Spleen (tissue), 11 donors: Measurements from ENCODE around the gene NAGLU. TPM values are rescaled to one million over a fixed set of nuclear protein-coding genes. Genes with fewer than 3 reads are reported as not detected.

Source experiments
- DNase-seq: peaks from one replicate; pipeline ENCODE4 v3.0.0-alpha.2; 2020
- H3K27ac ChIP-seq, 8 donors: fragments of 200-600 bp; sonication (generic) in 7 of 8; 1 replicate in 4 of 8; 2 replicates in 4 of 8; pipeline versions ENCODE4 v1.5.0 to v1.8.0; 2016 to 2021; ENCODE audit warnings: inconsistent platforms in 4 of 8, mild to moderate bottlenecking in 4 of 8, moderate library complexity in 1 of 8
- H3K27me3 ChIP-seq, 7 donors: fragments of 200-600 bp; sonication (generic) in 6 of 7; replicated peaks in 1 of 7; 1 replicate in 4 of 7; 2 replicates in 3 of 7; pipeline versions ENCODE4 v1.5.0 to v1.8.0; 2016 to 2021; ENCODE audit warnings: inconsistent platforms in 3 of 7, mild to moderate bottlenecking in 1 of 7
- H3K36me3 ChIP-seq, 6 donors: fragments of 200-600 bp; sonication (generic) in 5 of 6; 1 replicate in 4 of 6; 2 replicates in 2 of 6; pipeline versions ENCODE4 v1.5.0 to v1.8.0; 2016 to 2021; ENCODE audit warnings: inconsistent platforms in 2 of 6
- H3K4me1 ChIP-seq, 6 donors: fragments of 200-600 bp; sonication (generic) in 5 of 6; 1 replicate in 3 of 6; 2 replicates in 3 of 6; pipeline versions ENCODE4 v1.5.0 to v1.8.0; 2016 to 2021; ENCODE audit warnings: inconsistent platforms in 3 of 6
- H3K4me3 ChIP-seq, 8 donors: fragments of 200-600 bp; sonication (generic) in 7 of 8; 1 replicate in 4 of 8; 2 replicates in 4 of 8; pipeline versions ENCODE4 v1.5.0 to v1.8.0; 2016 to 2021; ENCODE audit warnings: inconsistent platforms in 4 of 8, mild to moderate bottlenecking in 4 of 8, moderate library complexity in 2 of 8
- H3K9me3 ChIP-seq, 8 donors: fragments of 200-600 bp; sonication (generic) in 7 of 8; 1 replicate in 4 of 8; 2 replicates in 4 of 8; pipeline versions ENCODE4 v1.5.0 to v1.8.0; 2016 to 2021; ENCODE audit warnings: inconsistent platforms in 4 of 8
- CTCF ChIP-seq, 11 experiments: fragments of 200-600 bp in 7 of 11; fragments of 450-650 bp in 4 of 11; sonication (generic) in 4 of 11; IDR thresholded peaks in 8 of 11; conservative IDR thresholded peaks in 3 of 11; 1 replicate in 7 of 11; 2 replicates in 4 of 11; pipeline versions ENCODE4 v1.4.0 to v1.8.0; 2016 to 2021; ENCODE audit warnings: antibody characterized with exemption in 11 of 11, inconsistent platforms in 4 of 11, mild to moderate bottlenecking in 1 of 11
- POLR2A ChIP-seq, 3 donors: fragments of 450-650 bp; IDR thresholded peaks; one replicate each; pipeline ENCODE4 v1.5.1; 2017; ENCODE audit warnings: antibody characterized with exemption in 3 of 3, mild to moderate bottlenecking in 1 of 3
- POLR2AphosphoS5 ChIP-seq, 3 donors: sonication (generic); formaldehyde crosslinking; IDR thresholded peaks; one replicate each; pipeline ENCODE4 v1.5.1; 2017; ENCODE audit warnings: antibody characterized with exemption in 3 of 3
- WGBS, 5 donors: extraction: QIAGEN DNeasy Blood & Tissue Kit in 3 of 5; methylation state at CpG; one replicate each; pipeline versions ENCODE4 v1.1.5 to v1.1.7; 2013 to 2018; 5-methylcytosine and 5-hydroxymethylcytosine counted together
- intact Hi-C: fragments of 100-400 bp; cut with DNase I; formaldehyde crosslinking; loops from one replicate; pipeline ENCODE4 v1.15.0; 2023; ENCODE audit warnings: low total_unique reads
- polyA plus RNA-seq, 3 donors: library from polyadenylated mRNA; stranded (reverse); fragments of 200-250 nt; gene quantifications; one replicate each; pipeline ENCODE4 v1.2.1, GENCODE V29; 2013
- total RNA-seq, 7 donors: library from RNA; depleted of rRNA in 3 of 7; stranded (reverse); fragments of >200 nt in 3 of 7; fragmentation: NEBNext Ultra II Directional in 4 of 7; extraction: Animal tissue kit (Norgen Biotek cat#: 25700) in 4 of 7; gene quantifications; one replicate each; pipeline versions ENCODE4 v1.1.0 to v1.2.1, GENCODE V29; 2016 to 2021
- donor health status: healthy with polysubstance abuse.
- donor health status: DM: no; HTN: no; CAD: no; lungs with moderate emphysema.
- donor health status: DM: no; HTN: no; CAD: no.
- donor health status: Bipolar disorder and iron deficiency.
- donor health status: healthy.
- donor health status: DM: no; HTN: no; CAD: no.
- donor health status: DM: yes; HTN: yes; CAD: no.

The NAGLU gene
- total and polyA plus RNA-seq, 10 donors, result 27.3 to 61.0 (median 49.3) TPM

GRCh38 chr17:42577532-42578281 is 41.7 kb downstream of the NAGLU start, which contains the start of gene PSMC3IP:
Gene PSMC3IP, minus strand, starts transcription at chr17:42577729. Its CDS starts 43 bp downstream, at chr17:42577686.
- H3K9me3 ChIP-seq, result no peaks in the 10 kb centered on the region
- peak; percentile 97 for DNase-seq
- peak within 1 kb of the TSS; percentile 50 to 94 (median 90) for H3K27ac ChIP-seq
- H3K4me3 ChIP-seq, result peak within 1 kb of the TSS; percentile 46 to 93 (median 72)
- 0 to 1% (median 0%) methylated on average over 29 to 52 of the region's 52 CpGs for WGBS, 5 donors
- TF ChIP-seq POLR2AphosphoS5 (IDR thresholded peaks at IDR 0.05), result peak; percentile 95 to 96 (median 96)
- TF ChIP-seq CTCF (IDR thresholded peaks at IDR 0.05 in 8 of 11, conservative IDR thresholded peaks at IDR 0.05 in 3 of 11), result peak in 8 of 11 experiments; percentile 15 to 70 (median 50)
- TF ChIP-seq POLR2A (IDR thresholded peaks at IDR 0.05), result peak in 1 of 3 donors; percentile 40
- intact Hi-C loops, result no loop called here
- H3K27me3 ChIP-seq, result no peaks in the 10 kb centered on the region
- H3K4me1 ChIP-seq, result peaks cover 13 to 66% (median 32%) of the 10 kb centered on the region in 6 donors
- peaks cover 5 to 76% (median 52%) of the 10 kb centered on the region in 6 donors for H3K36me3 ChIP-seq

- intact Hi-C loops, result no loop called here
- DNase-seq, result peak; percentile 88
- Histone ChIP-seq H3K4me1 (peaks cover 13 to 60% (median 32%) of the 10 kb centered on the region in 6 donors), H3K27ac (peak overlapping the region; percentile 50 to 94 (median 90)), H3K36me3 (peaks cover 5 to 76% (median 52%) of the 10 kb centered on the region in 6 donors), H3K4me3 (peak overlapping the region; percentile 46 to 93 (median 72)), H3K27me3 (no peaks in the 10 kb centered on the region), H3K9me3 (no peaks in the 10 kb centered on the region)
- WGBS, 5 donors, result 0 to 1% (median 0%) methylated on average over 20 of the region's 20 CpGs
- peak in 1 of 3 donors; percentile 56 for TF ChIP-seq POLR2AphosphoS5 (IDR thresholded peaks at IDR 0.05)
- peak; percentile 62 to 85 (median 73) for TF ChIP-seq CTCF (IDR thresholded peaks at IDR 0.05 in 8 of 11, conservative IDR thresholded peaks at IDR 0.05 in 3 of 11)
- TF ChIP-seq POLR2A (IDR thresholded peaks at IDR 0.05), result no peak
Observed at GRCh38 chr17:42578282-42578869, 42.3 kb downstream of the NAGLU start.

- 60 to 74% (median 62%) methylated on average over 2 of the region's 2 CpGs for WGBS, 5 donors
- H3K27me3 ChIP-seq, result no peaks in the 10 kb centered on the region
- TF ChIP-seq CTCF (IDR thresholded peaks at IDR 0.05 in 8 of 11, conservative IDR thresholded peaks at IDR 0.05 in 3 of 11) (no peak), POLR2AphosphoS5 (IDR thresholded peaks at IDR 0.05) (peak in 1 of 3 donors; percentile 10), POLR2A (IDR thresholded peaks at IDR 0.05) (no peak)
- H3K4me1 ChIP-seq, result peaks cover 13 to 57% (median 33%) of the 10 kb centered on the region in 6 donors
- no peak for DNase-seq
- no peak overlapping the region for H3K4me3 ChIP-seq
- H3K36me3 ChIP-seq, result peaks cover 9 to 76% (median 57%) of the 10 kb centered on the region in 6 donors
- intact Hi-C loops, result no loop called here
- peak overlapping the region in 2 of 8 donors; percentile 27 to 90 for H3K27ac ChIP-seq
- H3K9me3 ChIP-seq, result no peaks in the 10 kb centered on the region
Observed at GRCh38 chr17:42579794-42580551, 43.9 kb downstream of the NAGLU start.
